ENCODE measurements around the gene STX3. TPM values are rescaled to one million over a fixed set of nuclear protein-coding genes. Genes with fewer than 3 reads are reported as not detected.

STX3 gene
- total and polyA plus RNA-seq, 2 of the 13 experiments (the other 11 are each of a cell fraction or from before 2014, with no cell fraction given): 16.5 to 24.0 TPM

GRCh38 chr11:59755701-59756557 is 753 bp downstream of the STX3 start (continued):
- TF ChIP-seq MYPOP (CRISPR knock-in tag; IDR thresholded peaks at IDR 0.05): 0 out of 2 replicates have a peak, but pooled peaks have one; percentile 32
- no peak for TF ChIP-seq ZBTB4 (CRISPR knock-in tag; IDR thresholded peaks at IDR 0.05; ENCODE audit: borderline replicate concordance)
- no peak for TF ChIP-seq ZUFSP (CRISPR knock-in tag; IDR thresholded peaks at IDR 0.05; ENCODE audit: borderline replicate concordance)
- TF ChIP-seq RARA (CRISPR knock-in tag; IDR thresholded peaks at IDR 0.05): peak; percentile 22; the same call in 1 of the 2 replicates
- TF ChIP-seq CBFB (CRISPR knock-in tag; IDR thresholded peaks at IDR 0.05): no peak
- TF ChIP-seq ZNF362 (CRISPR knock-in tag; IDR thresholded peaks at IDR 0.05; ENCODE audit: borderline replicate concordance): no peak
- TF ChIP-seq ZFX (CRISPR knock-in tag; IDR thresholded peaks at IDR 0.05; ENCODE audit: low read depth): peak; percentile 42; the same call in 1 of the 2 replicates
- no peak for TF ChIP-seq CHCHD3 (CRISPR knock-in tag; IDR thresholded peaks at IDR 0.05)
- 0 out of 2 replicates have a peak, but pooled peaks have one; percentile 30 for TF ChIP-seq MED13 (CRISPR knock-in tag; IDR thresholded peaks at IDR 0.05)
- peak; percentile 27; the same call in 1 of the 2 replicates for TF ChIP-seq SALL1 (CRISPR knock-in tag; IDR thresholded peaks at IDR 0.05)
- peak; percentile 38; the same call in 1 of the 2 replicates for TF ChIP-seq NR2F6 (IDR thresholded peaks at IDR 0.05)
- peak; percentile 64 for TF ChIP-seq NR2F6 (CRISPR knock-in tag; IDR thresholded peaks at IDR 0.05)
- no peak for TF ChIP-seq ZNF577 (CRISPR knock-in tag; IDR thresholded peaks at IDR 0.05; ENCODE audit: borderline replicate concordance, low read depth)
- TF ChIP-seq MYC (CRISPR knock-in tag; IDR thresholded peaks at IDR 0.05; ENCODE audit: borderline replicate concordance): peak; percentile 52; the same call in 1 of the 2 replicates
- TF ChIP-seq MXD4 (CRISPR knock-in tag; IDR thresholded peaks at IDR 0.05): no peak
- no peak for TF ChIP-seq MTA3 (CRISPR knock-in tag; IDR thresholded peaks at IDR 0.05)
- TF ChIP-seq CTCF (CRISPR knock-in tag; IDR thresholded peaks at IDR 0.05): peak; percentile 39
- TF ChIP-seq MEIS1 (CRISPR knock-in tag; IDR thresholded peaks at IDR 0.05; ENCODE audit: borderline replicate concordance): 0 out of 2 replicates have a peak, but pooled peaks have one; percentile 23
- TF ChIP-seq ZNF367 (CRISPR knock-in tag; IDR thresholded peaks at IDR 0.05; ENCODE audit: borderline replicate concordance): no peak
- TF ChIP-seq ZC3H4 (CRISPR knock-in tag; IDR thresholded peaks at IDR 0.05; ENCODE audit: borderline replicate concordance): no peak
